ENCODE results near the gene KIRREL3. TPM values are rescaled to one million over a fixed set of nuclear protein-coding genes. Genes with fewer than 3 reads are reported as not detected.

Gene KIRREL3
- total and polyA plus RNA-seq, 3 experiments from 2014 or later: not detected

DNA sequence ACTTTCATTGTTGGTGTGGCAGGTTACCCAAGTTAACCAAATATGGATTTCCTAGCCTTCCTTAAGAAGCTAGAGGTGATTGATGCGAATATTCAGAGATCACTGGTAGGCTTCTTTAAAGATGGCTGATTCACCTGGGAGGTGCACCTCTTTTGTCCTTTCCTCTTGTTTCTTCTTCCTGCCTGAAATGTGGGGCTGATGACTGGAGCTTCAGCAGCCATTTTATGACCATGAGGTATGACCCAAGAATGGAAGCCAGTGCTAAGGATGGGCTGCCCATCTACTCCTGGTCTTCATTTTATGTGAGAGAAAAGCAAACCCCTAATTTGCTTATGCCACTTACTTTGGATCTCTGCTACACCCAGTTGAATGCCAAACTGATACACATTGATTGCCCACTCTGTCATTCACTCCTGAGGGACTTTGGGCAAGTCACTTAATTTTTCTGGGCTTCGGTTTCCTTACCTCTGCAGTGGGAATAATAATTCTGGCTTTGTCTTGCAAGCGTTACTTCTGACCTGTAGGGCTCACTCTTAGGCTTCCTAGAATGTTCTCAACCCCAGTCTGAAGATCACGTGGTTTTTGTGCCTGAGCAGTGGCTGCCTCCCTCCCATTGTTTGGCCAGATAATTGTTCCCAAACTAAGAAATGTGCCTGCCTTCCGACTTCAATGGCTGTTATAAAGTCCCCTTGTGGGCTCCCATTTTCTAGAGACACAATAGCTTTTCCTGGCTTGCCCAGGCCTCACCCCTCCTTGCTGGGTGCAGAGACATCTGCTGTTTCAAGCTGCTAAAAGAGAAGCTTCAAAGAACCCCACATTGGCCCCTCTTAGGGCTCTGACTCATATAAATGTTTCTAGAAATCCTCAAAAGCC, 402.0 kb downstream of the KIRREL3 start:
- H3K4me3 ChIP-seq (ENCODE audit: low read length): no peak overlapping the region
- ChIA-PET CTCF (no interaction called here), POLR2A (no interaction called here)
- H3K27me3 ChIP-seq (ENCODE audit: insufficient read depth, low read length, poor library complexity, severe bottlenecking): no peaks in the 10 kb centered on the region
- no peak overlapping the region for H3K27ac ChIP-seq (ENCODE audit: low read depth, low read length)
- no peaks in the 10 kb centered on the region for H3K9me3 ChIP-seq (ENCODE audit: low read length)
- Mint-ChIP-seq H3K27me3 (peaks cover 13 to 35% of the 10 kb centered on the region in 2 donors), H3K36me3 (peaks cover 0 to 3% (median 0%) of the 10 kb centered on the region in 3 donors), H3K4me1 (no peaks in the 10 kb centered on the region), H3K9me3 (peaks cover 0 to 11% (median 0%) of the 10 kb centered on the region in 5 donors), H3K4me3 (no peak overlapping the region), H3K27ac (no peak overlapping the region)
- DNase-seq: no peak
- H3K36me3 ChIP-seq (ENCODE audit: insufficient read depth, low read length): no peaks in the 10 kb centered on the region
- no peaks in the 10 kb centered on the region for H3K4me1 ChIP-seq (ENCODE audit: insufficient read depth, low read length)

DNA sequence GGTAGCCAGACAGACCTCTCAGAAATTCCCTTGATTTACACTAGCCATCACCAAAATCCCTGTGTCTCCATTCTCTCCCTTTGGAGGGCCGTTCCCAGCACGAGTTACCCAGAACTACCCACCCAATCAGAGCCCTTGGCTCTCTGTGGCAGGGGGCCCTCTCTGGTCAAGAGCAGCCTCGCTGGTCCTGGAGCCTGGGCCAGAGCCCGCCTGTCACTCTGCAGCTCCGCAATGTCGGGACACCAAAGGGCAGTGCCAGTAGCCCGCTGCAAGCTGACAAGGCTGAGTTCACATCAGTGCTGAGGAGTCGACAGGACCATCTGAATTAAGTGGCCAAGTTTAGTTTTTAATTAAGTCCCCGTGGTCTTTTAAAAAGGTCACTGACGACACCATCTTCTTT, 403.5 kb downstream of the KIRREL3 start:
- H3K4me1 Mint-ChIP-seq: no peaks in the 10 kb centered on the region
- ChIA-PET CTCF (no interaction called here), POLR2A (no interaction called here)
- peaks cover 9 to 25% of the 10 kb centered on the region in 2 donors for H3K27me3 Mint-ChIP-seq
- Histone ChIP-seq H3K36me3 (ENCODE audit: insufficient read depth, low read length) (no peaks in the 10 kb centered on the region), H3K9me3 (ENCODE audit: low read length) (no peaks in the 10 kb centered on the region), H3K27me3 (ENCODE audit: insufficient read depth, low read length, poor library complexity, severe bottlenecking) (no peaks in the 10 kb centered on the region), H3K4me1 (ENCODE audit: insufficient read depth, low read length) (no peaks in the 10 kb centered on the region), H3K4me3 (ENCODE audit: low read length) (no peak overlapping the region), H3K27ac (ENCODE audit: low read depth, low read length) (no peak overlapping the region)
- DNase-seq: no peak
- no peak overlapping the region for H3K27ac Mint-ChIP-seq
- peaks cover 0 to 9% (median 0%) of the 10 kb centered on the region in 5 donors for H3K9me3 Mint-ChIP-seq
- H3K4me3 Mint-ChIP-seq: no peak overlapping the region
- H3K36me3 Mint-ChIP-seq: peaks cover 0 to 3% (median 0%) of the 10 kb centered on the region in 3 donors

DNA sequence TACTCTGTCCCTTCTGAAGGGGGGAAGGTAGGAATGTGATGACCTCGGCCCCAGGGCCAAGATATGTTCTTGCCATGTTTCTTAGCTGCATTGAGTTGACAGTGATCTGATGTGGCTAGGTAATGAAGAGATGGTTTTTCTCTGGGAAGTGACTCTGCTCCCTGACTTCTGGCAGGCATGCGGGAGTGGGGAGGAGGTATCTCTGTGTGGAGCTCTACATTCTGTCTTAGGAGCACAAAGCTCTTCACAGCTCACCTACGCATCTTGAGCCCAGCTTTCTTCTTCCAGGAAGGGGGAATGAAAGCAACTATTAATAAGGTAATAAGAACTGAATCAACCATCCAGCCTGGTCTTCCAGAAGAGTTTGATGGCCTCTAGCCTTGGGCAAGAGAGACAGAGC, 404.1 kb downstream of the KIRREL3 start:
- ChIA-PET POLR2A (no interaction called here), CTCF (no interaction called here)
- H3K9me3 Mint-ChIP-seq: peaks cover 0 to 9% (median 0%) of the 10 kb centered on the region in 5 donors
- Histone ChIP-seq H3K9me3 (ENCODE audit: low read length) (no peaks in the 10 kb centered on the region), H3K27me3 (ENCODE audit: insufficient read depth, low read length, poor library complexity, severe bottlenecking) (no peaks in the 10 kb centered on the region), H3K4me3 (ENCODE audit: low read length) (no peak overlapping the region), H3K36me3 (ENCODE audit: insufficient read depth, low read length) (no peaks in the 10 kb centered on the region), H3K27ac (ENCODE audit: low read depth, low read length) (no peak overlapping the region), H3K4me1 (ENCODE audit: insufficient read depth, low read length) (no peaks in the 10 kb centered on the region)
- H3K4me3 Mint-ChIP-seq: no peak overlapping the region
- H3K27ac Mint-ChIP-seq: no peak overlapping the region
- H3K4me1 Mint-ChIP-seq: no peaks in the 10 kb centered on the region
- no peak for DNase-seq
- peaks cover 0 to 3% (median 0%) of the 10 kb centered on the region in 3 donors for H3K36me3 Mint-ChIP-seq
- H3K27me3 Mint-ChIP-seq: peaks cover 9 to 21% of the 10 kb centered on the region in 2 donors

DNA sequence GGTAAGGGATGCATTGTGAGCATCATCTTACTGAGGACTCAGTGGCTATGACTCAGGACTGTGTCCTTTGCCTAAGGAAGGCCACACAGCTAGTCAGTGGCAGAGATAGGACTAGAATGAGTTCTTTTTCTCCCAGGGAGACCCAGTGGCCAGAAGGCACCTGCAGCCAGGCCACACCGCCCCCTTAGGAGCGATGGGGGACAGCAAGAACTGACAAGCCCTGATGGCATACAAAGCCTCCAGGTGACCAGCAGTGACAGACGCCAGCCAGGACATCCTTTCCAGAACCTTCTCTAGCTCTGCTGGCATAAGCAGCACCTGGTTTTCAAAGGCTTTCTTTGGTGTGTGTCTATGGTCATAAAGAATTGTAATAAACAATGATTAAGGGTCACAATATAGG, 405.0 kb downstream of the KIRREL3 start:
- H3K36me3 Mint-ChIP-seq: peaks cover 0 to 3% (median 0%) of the 10 kb centered on the region in 3 donors
- Histone ChIP-seq H3K27ac (ENCODE audit: low read depth, low read length) (no peak overlapping the region), H3K27me3 (ENCODE audit: insufficient read depth, low read length, poor library complexity, severe bottlenecking) (no peaks in the 10 kb centered on the region), H3K36me3 (ENCODE audit: insufficient read depth, low read length) (no peaks in the 10 kb centered on the region), H3K9me3 (ENCODE audit: low read length) (no peaks in the 10 kb centered on the region), H3K4me1 (ENCODE audit: insufficient read depth, low read length) (no peaks in the 10 kb centered on the region), H3K4me3 (ENCODE audit: low read length) (no peak overlapping the region)
- peaks cover 0 to 9% (median 0%) of the 10 kb centered on the region in 5 donors for H3K9me3 Mint-ChIP-seq
- peaks cover 6 to 12% of the 10 kb centered on the region in 2 donors for H3K27me3 Mint-ChIP-seq
- ChIA-PET POLR2A (no interaction called here), CTCF (no interaction called here)
- no peak for DNase-seq
- no peak overlapping the region for H3K4me3 Mint-ChIP-seq
- H3K4me1 Mint-ChIP-seq: no peaks in the 10 kb centered on the region
- H3K27ac Mint-ChIP-seq: no peak overlapping the region

DNA sequence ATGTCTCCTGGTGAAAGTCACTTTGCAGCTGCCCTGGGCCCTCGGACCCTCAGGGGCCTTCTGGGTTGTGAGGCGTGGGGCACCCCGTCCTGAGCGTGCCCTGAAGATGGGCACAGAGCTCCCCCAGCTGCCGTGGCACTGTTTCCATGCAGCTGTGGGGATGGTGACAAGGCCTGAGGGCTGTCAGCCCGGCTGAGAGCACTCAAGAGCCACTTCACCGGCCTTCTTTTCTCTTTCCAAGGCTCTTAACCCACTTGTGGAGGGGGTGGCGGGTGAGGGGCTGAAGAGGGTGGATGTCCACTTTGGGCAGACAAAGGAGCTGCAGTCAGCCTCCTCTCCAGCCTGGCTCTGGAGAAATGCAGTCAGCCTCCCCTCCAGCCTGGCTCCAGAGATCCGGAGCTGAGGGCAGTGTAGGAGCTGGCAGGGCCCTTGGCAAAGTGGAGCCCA, 405.6 kb downstream of the KIRREL3 start:
- no peak for DNase-seq
- ChIA-PET POLR2A (no interaction called here), CTCF (no interaction called here)
- no peaks in the 10 kb centered on the region for H3K27me3 ChIP-seq (ENCODE audit: insufficient read depth, low read length, poor library complexity, severe bottlenecking)
- peaks cover 6 to 8% of the 10 kb centered on the region in 2 donors for H3K27me3 Mint-ChIP-seq
- H3K4me1 ChIP-seq (ENCODE audit: insufficient read depth, low read length): no peaks in the 10 kb centered on the region
- no peak overlapping the region for H3K4me3 Mint-ChIP-seq
- H3K4me1 Mint-ChIP-seq: no peaks in the 10 kb centered on the region
- H3K27ac Mint-ChIP-seq: no peak overlapping the region
- no peaks in the 10 kb centered on the region for H3K9me3 ChIP-seq (ENCODE audit: low read length)
- H3K9me3 Mint-ChIP-seq: peaks cover 0 to 9% (median 0%) of the 10 kb centered on the region in 5 donors
- no peak overlapping the region for H3K4me3 ChIP-seq (ENCODE audit: low read length)
- no peaks in the 10 kb centered on the region for H3K36me3 ChIP-seq (ENCODE audit: insufficient read depth, low read length)
- H3K36me3 Mint-ChIP-seq: peaks cover 0 to 3% (median 0%) of the 10 kb centered on the region in 3 donors
- H3K27ac ChIP-seq (ENCODE audit: low read depth, low read length): no peak overlapping the region

DNA sequence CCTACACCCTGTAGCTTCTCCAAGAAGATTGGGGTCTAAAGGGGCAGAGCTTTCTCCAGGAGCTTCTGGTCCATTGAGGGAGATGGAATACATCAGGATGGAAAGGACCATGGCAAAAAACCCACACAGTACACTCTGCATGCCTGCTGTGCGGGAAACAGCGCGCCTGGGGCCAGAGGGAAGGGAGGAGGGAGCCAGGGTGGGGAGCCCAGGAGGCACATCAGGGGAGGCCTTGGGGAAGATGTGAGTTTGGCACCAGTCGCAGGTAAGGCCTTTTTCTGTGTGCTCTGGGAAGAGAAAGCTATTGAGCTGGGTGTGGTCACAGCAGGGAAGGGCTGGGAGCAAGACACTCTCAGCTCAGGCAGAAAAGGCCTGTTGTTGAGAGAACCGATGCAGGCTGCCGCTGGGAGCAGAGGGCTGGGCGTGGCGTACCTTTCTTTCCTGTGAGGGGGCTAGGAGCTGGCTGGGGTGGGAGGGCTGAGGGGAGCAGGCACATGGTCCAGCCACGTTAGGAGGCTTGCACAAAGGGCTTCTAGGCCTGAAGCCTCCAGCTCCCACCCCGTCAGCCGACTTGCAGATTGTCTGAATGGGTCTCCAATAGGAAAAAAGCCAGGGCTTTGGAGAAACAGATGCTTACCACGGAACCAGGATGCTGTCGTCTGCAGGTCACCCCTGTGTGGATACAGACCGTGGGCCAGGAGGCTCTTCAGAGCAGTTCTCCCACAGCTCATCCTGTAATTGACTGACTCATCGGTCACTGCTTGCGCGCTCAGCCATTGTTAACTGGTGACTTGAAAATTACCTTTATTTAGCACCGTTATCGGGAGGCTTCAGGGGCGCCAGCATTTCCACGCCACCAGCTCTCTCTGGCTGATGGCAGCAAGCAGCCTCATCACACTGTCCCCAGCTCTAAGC, 407.8 kb downstream of the KIRREL3 start:
- Histone ChIP-seq H3K27ac (ENCODE audit: low read depth, low read length) (no peak overlapping the region), H3K4me1 (ENCODE audit: insufficient read depth, low read length) (no peaks in the 10 kb centered on the region), H3K36me3 (ENCODE audit: insufficient read depth, low read length) (no peaks in the 10 kb centered on the region), H3K9me3 (ENCODE audit: low read length) (no peaks in the 10 kb centered on the region), H3K4me3 (ENCODE audit: low read length) (no peak overlapping the region), H3K27me3 (ENCODE audit: insufficient read depth, low read length, poor library complexity, severe bottlenecking) (no peaks in the 10 kb centered on the region)
- Mint-ChIP-seq H3K4me1 (no peaks in the 10 kb centered on the region), H3K4me3 (no peak overlapping the region), H3K9me3 (no peaks in the 10 kb centered on the region), H3K36me3 (peaks cover 0 to under 1% (median 0%) of the 10 kb centered on the region in 3 donors), H3K27me3 (peaks cover under 1 to 9% of the 10 kb centered on the region in 2 donors), H3K27ac (no peak overlapping the region)
- ChIA-PET POLR2A (no interaction called here), CTCF (no interaction called here)
- DNase-seq: no peak

DNA sequence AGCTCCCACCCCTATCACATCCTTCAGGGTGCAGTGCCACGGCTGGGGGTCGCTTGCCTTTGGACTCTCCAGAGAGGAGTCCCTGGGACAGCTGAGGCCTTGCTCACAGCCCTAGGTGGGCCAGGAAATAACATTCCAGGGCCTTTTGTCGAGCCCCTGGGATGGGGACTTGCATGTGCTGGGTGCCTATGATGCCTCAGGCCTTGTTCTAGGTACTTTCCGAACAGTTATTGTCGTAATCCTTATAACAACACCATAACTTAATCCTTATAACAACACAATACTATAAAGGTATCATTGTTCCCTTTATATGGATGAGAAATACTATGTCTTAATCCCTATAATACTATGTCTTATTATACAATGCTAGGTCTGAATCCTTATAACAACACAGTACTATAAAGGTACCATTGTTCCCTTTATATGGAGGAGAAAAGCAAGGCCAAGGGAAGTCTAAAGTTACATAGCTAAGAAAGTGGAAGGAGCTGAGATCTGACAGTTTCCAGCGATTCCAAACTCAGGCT, 408.5 kb downstream of the KIRREL3 start:
- POLR2A ChIA-PET: no interaction called here
- H3K36me3 Mint-ChIP-seq: no peaks in the 10 kb centered on the region
- no peak overlapping the region for H3K27ac ChIP-seq (ENCODE audit: low read depth, low read length)

DNA sequence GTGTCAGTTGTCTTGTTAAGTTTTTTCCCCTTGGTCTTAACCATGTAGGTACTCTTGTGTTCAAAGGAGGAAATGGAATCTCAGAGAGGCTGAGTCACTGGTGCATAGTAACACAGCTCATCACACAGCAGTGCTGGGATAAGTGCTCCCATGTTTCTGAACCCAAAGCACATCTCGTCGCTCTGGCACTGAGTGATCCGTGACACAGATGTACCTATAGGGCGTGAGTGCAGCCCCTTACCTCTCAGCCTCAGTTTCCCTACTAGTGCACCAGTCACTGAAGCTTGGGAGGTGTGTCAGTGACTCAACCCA, 411.1 kb downstream of the KIRREL3 start:
- no peaks in the 10 kb centered on the region for H3K4me1 Mint-ChIP-seq
- peaks cover 0 to 7% of the 10 kb centered on the region in 2 donors for H3K27me3 Mint-ChIP-seq
- CTCF ChIA-PET: no interaction called here
- Histone ChIP-seq H3K9me3 (ENCODE audit: low read length) (no peaks in the 10 kb centered on the region), H3K27ac (ENCODE audit: low read depth, low read length) (no peak overlapping the region), H3K4me1 (ENCODE audit: insufficient read depth, low read length) (no peaks in the 10 kb centered on the region), H3K36me3 (ENCODE audit: insufficient read depth, low read length) (no peaks in the 10 kb centered on the region), H3K4me3 (ENCODE audit: low read length) (no peak overlapping the region), H3K27me3 (ENCODE audit: insufficient read depth, low read length, poor library complexity, severe bottlenecking) (no peaks in the 10 kb centered on the region)
- POLR2A ChIA-PET: no interaction called here
- DNase-seq: no peak
- H3K4me3 Mint-ChIP-seq: no peak overlapping the region
- no peaks in the 10 kb centered on the region for H3K36me3 Mint-ChIP-seq
- H3K27ac Mint-ChIP-seq: no peak overlapping the region
- H3K9me3 Mint-ChIP-seq: no peaks in the 10 kb centered on the region

More for the DNA sequence above, 408.5 kb downstream of the KIRREL3 start:
- no peak overlapping the region for H3K4me3 ChIP-seq (ENCODE audit: low read length)
- no peaks in the 10 kb centered on the region for H3K27me3 ChIP-seq (ENCODE audit: insufficient read depth, low read length, poor library complexity, severe bottlenecking)
- H3K4me1 Mint-ChIP-seq: no peaks in the 10 kb centered on the region
- no peak for DNase-seq
- no peaks in the 10 kb centered on the region for H3K9me3 ChIP-seq (ENCODE audit: low read length)
- H3K4me3 Mint-ChIP-seq: no peak overlapping the region
- H3K27me3 Mint-ChIP-seq: peaks cover 0 to 7% of the 10 kb centered on the region in 2 donors
- no peaks in the 10 kb centered on the region for H3K4me1 ChIP-seq (ENCODE audit: insufficient read depth, low read length)
- no peaks in the 10 kb centered on the region for H3K9me3 Mint-ChIP-seq
- H3K36me3 ChIP-seq (ENCODE audit: insufficient read depth, low read length): no peaks in the 10 kb centered on the region
- CTCF ChIA-PET: no interaction called here
- H3K27ac Mint-ChIP-seq: no peak overlapping the region

Data from CD8-positive, alpha-beta memory T cell (primary cell).